SJSA1 (cell line): ENCODE measurements around the gene GOLGA1. TPM values are rescaled to one million over a fixed set of nuclear protein-coding genes. Genes with fewer than 3 reads are reported as not detected.
"Not testable (repeated sequence)": the region's sequence is repeated elsewhere in the genome, so short reads cannot be mapped to it uniquely, and the experiment has no call there.

ENCODE experiments used
- DNase-seq, 2 experiments: peaks; one replicate each; pipeline ENCODE4 v3.0.0-alpha.2; 2015 to 2020; ENCODE audit warnings: low spot score in 2 of 2, low read depth in 1 of 2
- H3K27ac ChIP-seq: fragments of 250-450 bp; sonication (Bioruptor Pico); 2 replicates; pipeline ENCODE4 v1.5.1; 2020; ENCODE audit warnings: mild to moderate bottlenecking, moderate library complexity
- H3K27me3 ChIP-seq: fragments of 250-450 bp; sonication (Bioruptor Pico); replicated peaks from 2 replicates; pipeline ENCODE4 v1.5.1; 2020; ENCODE audit warnings: mild to moderate bottlenecking, moderate library complexity
- H3K36me3 ChIP-seq: fragments of 250-450 bp; sonication (Bioruptor Pico); 2 replicates; pipeline ENCODE4 v1.5.1; 2020; ENCODE audit warnings: mild to moderate bottlenecking
- H3K4me1 ChIP-seq: fragments of 250-450 bp; sonication (Bioruptor Pico); replicated peaks from 2 replicates; pipeline ENCODE4 v1.6.1; 2021; ENCODE audit warnings: mild to moderate bottlenecking
- H3K4me3 ChIP-seq: fragments of 250-450 bp; sonication (Bioruptor Pico); 2 replicates; pipeline ENCODE4 v1.5.1; 2020; ENCODE audit warnings: mild to moderate bottlenecking
- H3K9me3 ChIP-seq: fragments of 250-450 bp; sonication (Bioruptor Pico); replicated peaks from 2 replicates; pipeline ENCODE4 v1.5.1; 2020; ENCODE audit warnings: mild to moderate bottlenecking
- total RNA-seq: library from RNA; depleted of rRNA; stranded (reverse); fragments of >200 nt; shearing (Covaris generic); gene quantifications from 2 replicates; pipeline ENCODE4 v1.2.3, GENCODE V29; 2014; rRNA removed

GOLGA1 gene, protein sequence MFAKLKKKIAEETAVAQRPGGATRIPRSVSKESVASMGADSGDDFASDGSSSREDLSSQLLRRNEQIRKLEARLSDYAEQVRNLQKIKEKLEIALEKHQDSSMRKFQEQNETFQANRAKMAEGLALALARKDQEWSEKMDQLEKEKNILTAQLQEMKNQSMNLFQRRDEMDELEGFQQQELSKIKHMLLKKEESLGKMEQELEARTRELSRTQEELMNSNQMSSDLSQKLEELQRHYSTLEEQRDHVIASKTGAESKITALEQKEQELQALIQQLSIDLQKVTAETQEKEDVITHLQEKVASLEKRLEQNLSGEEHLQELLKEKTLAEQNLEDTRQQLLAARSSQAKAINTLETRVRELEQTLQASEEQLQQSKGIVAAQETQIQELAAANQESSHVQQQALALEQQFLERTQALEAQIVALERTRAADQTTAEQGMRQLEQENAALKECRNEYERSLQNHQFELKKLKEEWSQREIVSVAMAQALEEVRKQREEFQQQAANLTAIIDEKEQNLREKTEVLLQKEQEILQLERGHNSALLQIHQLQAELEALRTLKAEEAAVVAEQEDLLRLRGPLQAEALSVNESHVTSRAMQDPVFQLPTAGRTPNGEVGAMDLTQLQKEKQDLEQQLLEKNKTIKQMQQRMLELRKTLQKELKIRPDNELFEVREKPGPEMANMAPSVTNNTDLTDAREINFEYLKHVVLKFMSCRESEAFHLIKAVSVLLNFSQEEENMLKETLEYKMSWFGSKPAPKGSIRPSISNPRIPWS
- total RNA-seq, result 7.6 and 8.5 TPM in 2 replicates

DNA sequence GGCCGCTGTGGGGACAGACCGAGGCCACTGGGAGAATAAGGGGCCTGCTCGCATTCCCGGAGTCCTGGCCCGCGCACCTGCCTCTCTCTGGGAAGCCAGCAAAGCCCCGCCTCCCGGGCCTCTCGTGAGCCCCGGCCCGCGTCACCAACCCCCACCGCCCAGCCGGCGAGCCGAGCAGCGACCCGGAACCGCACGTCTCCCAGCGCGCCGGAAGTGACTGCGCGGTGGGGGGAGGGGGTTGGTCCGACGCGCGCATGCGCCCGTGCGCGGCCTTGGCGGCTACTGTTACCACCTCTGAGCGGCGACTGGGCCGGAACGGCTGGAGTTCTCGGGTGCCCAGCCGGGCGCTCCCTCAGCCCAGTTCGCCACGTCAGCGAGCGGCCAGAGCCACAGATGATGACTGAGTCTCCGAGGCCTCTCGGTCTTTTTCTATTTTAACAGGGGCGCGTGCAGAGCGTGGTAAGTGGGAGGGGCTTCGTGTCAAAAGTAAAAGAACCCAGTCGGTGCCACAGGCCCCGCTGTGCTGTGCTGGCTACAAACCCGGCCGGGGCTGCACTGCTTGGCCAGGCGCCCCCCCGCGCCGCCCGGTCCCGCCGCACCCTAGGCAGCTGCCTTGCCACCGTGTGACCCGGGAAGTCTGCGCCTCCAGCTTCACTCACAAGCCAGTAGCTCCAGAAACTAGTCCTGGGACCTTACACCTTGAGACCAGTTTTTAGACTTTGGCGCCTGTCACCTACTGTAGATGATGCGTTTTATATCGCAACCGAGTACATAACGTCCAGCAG is at the start of gene GOLGA1:
TSS of gene GOLGA1 (minus strand) at position 190 of the 785 bp plus-strand sequence. CDS start 2,372 bp downstream, outside the sequence.
- H3K27me3 ChIP-seq, result no peaks in the 10 kb centered on the region
- peak; percentile 91 to 97 for DNase-seq
- 0 out of 2 replicates have a peak, but pooled peaks cover 6% of the 10 kb centered on the region for H3K36me3 ChIP-seq
- H3K4me1 ChIP-seq, result peaks cover 17% of the 10 kb centered on the region
- peak within 1 kb of the TSS; percentile 64 for H3K4me3 ChIP-seq
- peak within 1 kb of the TSS; percentile 69 for H3K27ac ChIP-seq
- no peaks in the 10 kb centered on the region for H3K9me3 ChIP-seq

GRCh38 chr9:124983698-124984097 is 42.8 kb upstream of the GOLGA1 start:
- Histone ChIP-seq H3K36me3 (no peaks in the 10 kb centered on the region), H3K27me3 (no peaks in the 10 kb centered on the region), H3K4me3 (no peak overlapping the region), H3K27ac (no peak overlapping the region), H3K4me1 (no peaks in the 10 kb centered on the region), H3K9me3 (no peaks in the 10 kb centered on the region)
- no peak for DNase-seq

DNA sequence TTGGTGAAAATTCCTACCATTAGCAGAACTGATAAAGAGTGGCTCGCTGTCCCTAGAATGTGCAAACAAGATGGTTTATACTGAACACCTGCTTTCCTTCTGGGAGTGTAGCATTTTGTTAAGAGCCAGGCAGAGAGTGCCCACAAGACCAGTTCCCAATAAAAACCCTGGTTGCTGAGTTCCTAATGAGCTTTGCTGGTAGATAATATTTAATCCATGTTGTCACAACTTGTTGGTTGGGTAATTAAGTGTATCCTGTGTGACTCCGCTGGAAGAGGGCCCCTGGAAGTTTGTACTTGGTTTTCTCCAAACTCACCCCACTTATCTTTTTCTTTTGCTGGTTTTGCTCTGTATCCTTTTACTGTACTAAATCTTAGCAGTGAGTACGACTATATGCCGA is 39.5 kb upstream of the GOLGA1 start:
- Histone ChIP-seq H3K4me1 (no peaks in the 10 kb centered on the region), H3K27ac (no peak overlapping the region), H3K4me3 (no peak overlapping the region), H3K36me3 (no peaks in the 10 kb centered on the region), H3K9me3 (no peaks in the 10 kb centered on the region), H3K27me3 (no peaks in the 10 kb centered on the region)
- no peak for DNase-seq

DNA sequence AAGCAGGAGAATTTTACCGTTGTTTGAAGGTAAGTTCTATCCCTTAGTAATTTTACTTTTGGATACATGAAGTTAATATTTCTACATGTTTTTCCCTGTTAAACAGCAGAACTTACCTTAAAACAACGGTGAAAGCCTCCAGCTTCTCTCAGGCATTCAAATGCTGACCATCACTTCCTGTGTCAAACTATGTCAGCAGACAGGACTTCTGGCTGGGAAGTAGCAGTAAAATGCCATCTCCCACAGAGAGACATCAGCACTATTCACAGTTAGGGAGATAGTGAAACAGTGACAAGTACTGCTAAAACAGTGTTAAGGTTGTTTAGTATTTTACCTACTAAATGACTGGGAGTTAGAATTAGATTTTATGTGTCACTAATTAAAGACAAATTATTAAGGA is 34.2 kb upstream of the GOLGA1 start:
- DNase-seq, result no peak

DNA sequence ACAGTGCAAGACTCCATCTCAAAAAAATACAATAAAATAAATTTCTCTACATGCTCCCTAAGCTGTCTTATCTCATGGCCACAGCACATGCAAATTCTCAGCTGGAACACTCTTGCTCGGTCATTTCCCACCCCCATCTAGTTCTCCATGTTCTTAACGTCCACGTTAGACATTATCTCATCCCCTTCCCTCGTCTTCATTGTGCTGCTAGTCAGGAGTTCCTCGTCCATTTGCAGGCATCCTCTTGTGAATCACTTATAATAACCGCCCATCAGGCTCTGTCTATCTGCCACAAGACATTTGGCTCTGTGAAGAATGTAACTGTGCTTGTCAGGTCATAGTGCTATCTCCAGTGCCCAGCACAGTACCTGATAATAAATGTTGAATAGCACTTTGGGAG is 32.9 kb upstream of the GOLGA1 start:
- Histone ChIP-seq H3K4me1 (no peaks in the 10 kb centered on the region), H3K27ac (no peak overlapping the region), H3K4me3 (no peak overlapping the region), H3K9me3 (no peaks in the 10 kb centered on the region), H3K36me3 (no peaks in the 10 kb centered on the region), H3K27me3 (no peaks in the 10 kb centered on the region)
- no peak for DNase-seq

More for the DNA sequence above, 34.2 kb upstream of the GOLGA1 start:
- Histone ChIP-seq H3K4me3 (no peak overlapping the region), H3K9me3 (no peaks in the 10 kb centered on the region), H3K4me1 (no peaks in the 10 kb centered on the region), H3K27ac (no peak overlapping the region), H3K36me3 (no peaks in the 10 kb centered on the region), H3K27me3 (no peaks in the 10 kb centered on the region)

DNA sequence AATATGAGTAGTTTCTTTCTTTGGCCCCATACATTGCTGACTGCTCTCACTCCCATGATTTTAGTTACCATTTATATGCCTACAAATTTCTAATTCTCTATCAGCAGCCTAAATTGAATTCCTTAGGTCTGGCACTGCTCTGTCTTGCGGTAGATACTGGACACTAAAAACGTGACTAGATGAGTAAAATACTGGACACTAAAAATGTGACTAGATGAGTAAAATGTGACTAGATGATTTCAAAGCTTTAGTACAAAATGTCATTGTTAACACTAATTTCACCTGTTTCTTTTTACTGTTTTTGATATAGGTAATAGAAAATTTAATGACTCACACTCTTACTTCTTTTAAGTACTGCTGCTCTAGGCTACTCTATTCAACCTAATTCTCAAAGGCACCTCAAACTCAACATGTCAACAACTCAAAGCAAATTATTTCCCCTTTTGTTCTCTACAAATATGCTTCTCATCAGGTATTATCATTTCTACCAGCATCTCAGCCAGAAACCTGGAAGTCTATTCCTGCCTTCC is 31.4 kb upstream of the GOLGA1 start:
- Histone ChIP-seq H3K9me3 (no peaks in the 10 kb centered on the region), H3K4me1 (no peaks in the 10 kb centered on the region), H3K27me3 (no peaks in the 10 kb centered on the region), H3K27ac (no peak overlapping the region), H3K4me3 (no peak overlapping the region), H3K36me3 (no peaks in the 10 kb centered on the region)
- no peak for DNase-seq

DNA sequence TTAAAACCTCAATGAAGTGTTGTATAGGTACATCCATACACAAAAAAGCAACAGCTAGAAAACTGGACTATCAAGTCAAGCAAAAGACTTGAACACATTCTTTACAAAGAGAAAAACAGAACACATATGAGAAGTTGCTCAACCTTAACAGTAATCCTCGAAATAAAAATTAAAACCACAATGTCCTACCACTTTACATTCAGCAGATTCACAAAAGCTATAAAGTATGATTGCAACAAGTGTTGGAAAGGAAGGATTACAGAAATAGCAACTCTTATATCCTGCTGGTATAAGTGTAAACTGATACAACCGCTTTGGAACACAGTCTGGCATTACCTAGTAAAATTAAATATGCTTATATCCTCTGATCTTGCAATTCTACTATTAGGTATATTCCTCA is 28.5 kb upstream of the GOLGA1 start:
- Histone ChIP-seq H3K9me3 (no peaks in the 10 kb centered on the region), H3K27me3 (no peaks in the 10 kb centered on the region), H3K36me3 (no peaks in the 10 kb centered on the region), H3K4me3 (no peak overlapping the region), H3K27ac (no peak overlapping the region), H3K4me1 (no peaks in the 10 kb centered on the region)
- DNase-seq, result no peak

DNA sequence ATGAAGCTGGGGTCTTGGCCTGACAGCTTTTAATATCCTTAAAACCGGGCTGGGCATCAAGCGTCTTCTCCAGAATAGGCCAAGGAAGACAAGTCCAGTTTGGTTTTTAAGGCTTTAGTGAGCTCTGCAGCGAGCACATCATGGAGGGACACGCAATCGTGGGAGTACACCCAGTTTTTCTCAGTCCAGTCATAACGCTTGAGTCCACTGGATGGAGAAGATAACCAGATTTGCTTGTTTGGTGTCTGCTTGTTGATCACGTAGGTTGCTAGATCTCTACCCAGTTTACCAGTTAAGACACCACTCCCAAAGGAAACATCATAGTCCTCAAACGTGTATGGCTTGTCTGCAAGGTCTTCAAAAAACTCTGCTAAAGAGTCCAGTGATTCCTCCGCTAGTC is 27.4 kb upstream of the GOLGA1 start:
- H3K27ac ChIP-seq, result no peak overlapping the region
- H3K4me3 ChIP-seq, result no peak overlapping the region
- no peaks in the 10 kb centered on the region for H3K36me3 ChIP-seq
- DNase-seq, result no peak
- no peaks in the 10 kb centered on the region for H3K4me1 ChIP-seq
- no peaks in the 10 kb centered on the region for H3K27me3 ChIP-seq
- H3K9me3 ChIP-seq, result no peaks in the 10 kb centered on the region

- not testable (repeated sequence) for H3K9me3 ChIP-seq, DNase-seq, H3K27ac ChIP-seq, H3K4me3 ChIP-seq, H3K27me3 ChIP-seq, H3K4me1 ChIP-seq, H3K36me3 ChIP-seq
Observed at GRCh38 chr9:124965775-124966568, 25.1 kb upstream of the GOLGA1 start.

GRCh38 chr9:124964604-124965003 is 23.7 kb upstream of the GOLGA1 start:
- Histone ChIP-seq H3K4me1 (peaks cover 3% of the 10 kb centered on the region; the same call in 1 of the 2 replicates), H3K9me3 (no peaks in the 10 kb centered on the region), H3K4me3 (no peak overlapping the region), H3K27me3 (no peaks in the 10 kb centered on the region), H3K36me3 (no peaks in the 10 kb centered on the region), H3K27ac (no peak overlapping the region)
- no peak for DNase-seq

GRCh38 chr9:124964056-124964455 is 23.2 kb upstream of the GOLGA1 start:
- no peaks in the 10 kb centered on the region for H3K36me3 ChIP-seq
- no peaks in the 10 kb centered on the region for H3K27me3 ChIP-seq
- no peak for DNase-seq
- H3K4me3 ChIP-seq, result no peak overlapping the region
- H3K9me3 ChIP-seq, result no peaks in the 10 kb centered on the region
- no peak overlapping the region for H3K27ac ChIP-seq
- peaks cover 3% of the 10 kb centered on the region; the same call in 1 of the 2 replicates for H3K4me1 ChIP-seq

DNA sequence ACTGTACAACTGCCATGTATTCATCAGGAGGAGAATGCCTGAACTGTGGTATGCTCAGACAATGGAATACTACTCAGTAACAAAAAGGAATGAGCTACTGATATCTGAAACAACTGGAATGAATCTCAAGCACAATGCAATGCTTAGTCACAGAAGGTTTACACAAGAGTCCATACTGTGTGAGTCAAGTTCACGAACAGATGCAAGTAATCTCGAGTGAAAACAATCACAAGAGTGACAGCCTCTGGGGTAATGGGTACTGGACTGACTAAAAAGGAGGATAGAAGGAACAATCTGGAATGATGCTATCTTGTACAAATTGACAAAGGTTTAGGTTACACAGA is 19.5 kb upstream of the GOLGA1 start:
- Histone ChIP-seq H3K36me3 (no peaks in the 10 kb centered on the region), H3K4me3 (no peak overlapping the region), H3K27ac (peak overlapping the region; percentile 53), H3K27me3 (no peaks in the 10 kb centered on the region), H3K4me1 (peaks cover 3% of the 10 kb centered on the region; the same call in 1 of the 2 replicates), H3K9me3 (no peaks in the 10 kb centered on the region)
- no peak for DNase-seq
